Caco-2 (cell line): ENCODE data around the gene RMRP. TPM values are rescaled to one million over a fixed set of nuclear protein-coding genes. Genes with fewer than 3 reads are reported as not detected.

ENCODE experiments used
- BruUV-seq: library from RNA; stranded (reverse); fragments of 400-500 nt; replicated peaks from 2 replicates; lab custom pipeline; 2021; lab: Mats Ljungman, UMichigan
- CTCF ChIA-PET: fragments of 300-600 bp; sonication (Branson Sonifier 250); formaldehyde crosslinking; loops from one replicate; lab custom pipeline; 2022; ENCODE audit warnings: antibody characterized with exemption; lab: Charles Lee
- POLR2A ChIA-PET: fragments of 300-600 bp; sonication (Branson Sonifier 250); formaldehyde crosslinking; loops from one replicate; lab custom pipeline; 2022; ENCODE audit warnings: antibody characterized with exemption; lab: Charles Lee
- DNase-seq, 2 experiments: peaks; one replicate each; pipeline versions ENCODE4 v3.0.0 to v3.0.0-alpha.2; 2020 to 2022
- H3K27me3 ChIP-seq: replicated peaks from 2 replicates; pipeline ENCODE4 v1.6.0; 2011; ENCODE audit warnings: low read length; ENCODE audit not compliant: control insufficient read depth, insufficient read depth
- H3K36me3 ChIP-seq: 2 replicates; pipeline ENCODE4 v1.5.1; 2011; ENCODE audit warnings: low read length; ENCODE audit not compliant: control insufficient read depth, insufficient read depth
- H3K4me1 ChIP-seq: fragments of 250-450 bp; sonication (Bioruptor Pico); 2 replicates; pipeline ENCODE4 v1.5.1; 2020; ENCODE audit warnings: mild to moderate bottlenecking
- H3K4me3 ChIP-seq: 2 replicates; pipeline ENCODE4 v1.5.1; 2011; ENCODE audit warnings: low read depth, mild to moderate bottlenecking, control low read depth, low read length
- H3K9me3 ChIP-seq: fragments of 250-450 bp; sonication (Bioruptor Pico); 2 replicates; pipeline ENCODE4 v1.5.1; 2020; ENCODE audit warnings: mild to moderate bottlenecking, moderate library complexity
- H3K27ac Mint-ChIP-seq: one replicate; pipeline ENCODE4 v1.8.0; 2022; ENCODE audit warnings: mixed read lengths; ENCODE audit not compliant: unreplicated experiment
- H3K27me3 Mint-ChIP-seq: one replicate; pipeline ENCODE4 v1.8.0; 2022; ENCODE audit warnings: mixed read lengths; ENCODE audit not compliant: insufficient read depth, unreplicated experiment
- H3K36me3 Mint-ChIP-seq: one replicate; pipeline ENCODE4 v1.8.0; 2022; ENCODE audit warnings: mild to moderate bottlenecking, mixed read lengths; ENCODE audit not compliant: insufficient read depth, unreplicated experiment
- H3K4me1 Mint-ChIP-seq: one replicate; pipeline ENCODE4 v1.8.0; 2022; ENCODE audit warnings: low read depth, mixed read lengths; ENCODE audit not compliant: unreplicated experiment
- H3K4me3 Mint-ChIP-seq: one replicate; pipeline ENCODE4 v1.8.0; 2022; ENCODE audit warnings: mild to moderate bottlenecking, moderate library complexity, mixed read lengths; ENCODE audit not compliant: unreplicated experiment
- H3K9me3 Mint-ChIP-seq: one replicate; pipeline ENCODE4 v1.8.0; 2022; ENCODE audit warnings: mixed read lengths; ENCODE audit not compliant: unreplicated experiment
- CTCF ChIP-seq, 2 experiments: fragments of 200-600 bp in 1 of 2; IDR thresholded peaks; 1 replicate in 1 of 2; 2 replicates in 1 of 2; pipeline versions ENCODE4 v1.5.1 to v1.8.0; 2011 to 2022; ENCODE audit warnings: antibody characterized with exemption in 1 of 2, control low read depth in 1 of 2, inconsistent platforms in 1 of 2, low read depth in 1 of 2, low read length in 1 of 2, mild to moderate bottlenecking in 1 of 2, moderate library complexity in 1 of 2; ENCODE audit not compliant: insufficient read depth in 1 of 2, severe bottlenecking in 1 of 2, unreplicated experiment in 1 of 2
- intact Hi-C: fragments of 100-400 bp; cut with micrococcal nuclease; formaldehyde crosslinking; loops from one replicate; pipeline ENCODE4 v1.10.0; 2022; ENCODE audit not compliant: unreplicated experiment
- total RNA-seq: library from RNA; stranded (reverse); gene quantifications from 2 replicates; pipeline ENCODE4 v1.2.3, GENCODE V29; 2022

Gene RMRP
- total RNA-seq, 1 experiment from 2014 or later, result 10,161 TPM

GRCh38 chr9:35659340-35659739 is 1.5 kb upstream of the RMRP start:
- intact Hi-C loops, result loop anchor here (2.0 to 5.0 kb wide), 2 partner anchors 33 to 155 kb away; partner anchors contain the start of gene HINT2
- H3K4me3 Mint-ChIP-seq, result peak overlapping the region; percentile 76

GRCh38 chr9:35658968-35659220 is 1.1 kb upstream of the RMRP start:
- peak overlapping the region; percentile 82 for H3K27ac Mint-ChIP-seq
- no peak for DNase-seq
- ChIA-PET CTCF (interaction anchor here (1.2 to 2.9 kb wide), 4 partner anchors 12 to 92 kb away, joined by 3 to 31 read pairs (median 6); no protein-coding TSS in a partner anchor), POLR2A (interaction anchor here (1.4 kb wide), 1 partner anchor 69 kb away, joined by 5 read pairs; no protein-coding TSS in a partner anchor)
- no peak for TF ChIP-seq CTCF (IDR thresholded peaks at IDR 0.05; ENCODE audit: insufficient read depth in 1 of 2, low read depth in 1 of 2, low read length in 1 of 2, severe bottlenecking in 1 of 2, unreplicated experiment in 1 of 2)
- Histone ChIP-seq H3K4me1 (peaks cover 7% of the 10 kb centered on the region), H3K9me3 (no peaks in the 10 kb centered on the region), H3K4me3 (peak overlapping the region; percentile 95), H3K27me3 (no peaks in the 10 kb centered on the region), H3K36me3 (no peaks in the 10 kb centered on the region)
- H3K9me3 Mint-ChIP-seq, result no peaks in the 10 kb centered on the region
- intact Hi-C loops, result loop anchor here (2.0 to 5.0 kb wide), 2 partner anchors 33 to 156 kb away; partner anchors contain the start of gene HINT2
- H3K36me3 Mint-ChIP-seq, result peaks cover 52% of the 10 kb centered on the region
- no TSS peak for BruUV-seq
- peaks cover 3% of the 10 kb centered on the region for H3K27me3 Mint-ChIP-seq
- peak overlapping the region; percentile 76 for H3K4me3 Mint-ChIP-seq
- H3K4me1 Mint-ChIP-seq, result peaks cover 18% of the 10 kb centered on the region

More at GRCh38 chr9:35659340-35659739, 1.5 kb upstream of the RMRP start:
- Histone ChIP-seq H3K4me1 (peaks cover 12% of the 10 kb centered on the region), H3K9me3 (no peaks in the 10 kb centered on the region), H3K4me3 (peak overlapping the region; percentile 95), H3K36me3 (no peaks in the 10 kb centered on the region), H3K27me3 (no peaks in the 10 kb centered on the region)
- POLR2A ChIA-PET, result interaction anchor here (1.4 kb wide), 1 partner anchor 69 kb away, joined by 5 read pairs; no protein-coding TSS in a partner anchor
- no peak for TF ChIP-seq CTCF (IDR thresholded peaks at IDR 0.05; ENCODE audit: insufficient read depth in 1 of 2, low read depth in 1 of 2, low read length in 1 of 2, severe bottlenecking in 1 of 2, unreplicated experiment in 1 of 2)
- DNase-seq, result no peak
- H3K36me3 Mint-ChIP-seq, result peaks cover 52% of the 10 kb centered on the region
- BruUV-seq, result no TSS peak
- peak overlapping the region; percentile 82 for H3K27ac Mint-ChIP-seq
- H3K9me3 Mint-ChIP-seq, result no peaks in the 10 kb centered on the region
- H3K27me3 Mint-ChIP-seq, result peaks cover 3% of the 10 kb centered on the region
- CTCF ChIA-PET, result interaction anchor here (2.9 kb wide), 1 partner anchor 13 kb away, joined by 31 read pairs; no protein-coding TSS in a partner anchor
- H3K4me1 Mint-ChIP-seq, result peaks cover 18% of the 10 kb centered on the region

- POLR2A ChIA-PET, result interaction anchor here (0.5 to 2.3 kb wide), 15 partner anchors 11 to 532 kb away, joined by 3 to 35 read pairs (median 5); partner anchors contain the start of genes CREB3, GBA2, RGP1 and TLN1
These were observed 533 bp upstream of the RMRP start, which contains the start of gene CCDC107 for GRCh38 chr9:35658137-35658967. Gene CCDC107, plus strand, starts transcription at chr9:35658292. Its CDS starts 88 bp downstream, at chr9:35658380.

More at GRCh38 chr9:35658137-35658967, 533 bp upstream of the RMRP start, which contains the start of gene CCDC107:
- H3K36me3 ChIP-seq, result no peaks in the 10 kb centered on the region
- intact Hi-C loops, result loop anchor here (2.0 to 5.0 kb wide), 2 partner anchors 34 to 156 kb away; partner anchors contain the start of gene HINT2
- peaks cover 3% of the 10 kb centered on the region for H3K27me3 Mint-ChIP-seq
- peaks cover 52% of the 10 kb centered on the region for H3K36me3 Mint-ChIP-seq
- CTCF ChIA-PET, result interaction anchor here (0.5 to 2.9 kb wide), 13 partner anchors 9 to 132 kb away, joined by 3 to 31 read pairs (median 4); partner anchors contain the start of genes CREB3, GBA2, RGP1 and TLN1
- peaks cover 18% of the 10 kb centered on the region for H3K4me1 Mint-ChIP-seq
- no peaks in the 10 kb centered on the region for H3K27me3 ChIP-seq
- H3K4me3 ChIP-seq, result peak within 1 kb of the TSS; percentile 95
- H3K27ac Mint-ChIP-seq, result peak within 1 kb of the TSS; percentile 82
- H3K9me3 ChIP-seq, result no peaks in the 10 kb centered on the region
- DNase-seq, result peak; percentile 85 to 91
- peak within 1 kb of the TSS; percentile 76 for H3K4me3 Mint-ChIP-seq
- H3K4me1 ChIP-seq, result 0 out of 2 replicates have a peak, but pooled peaks cover 5% of the 10 kb centered on the region
- peak; percentile 64 to 83 for TF ChIP-seq CTCF (IDR thresholded peaks at IDR 0.05; ENCODE audit: insufficient read depth in 1 of 2, low read depth in 1 of 2, low read length in 1 of 2, severe bottlenecking in 1 of 2, unreplicated experiment in 1 of 2)
- TSS peak; percentile 68 for BruUV-seq
- H3K9me3 Mint-ChIP-seq, result no peaks in the 10 kb centered on the region
